SK-N-DZ (cell line): ENCODE measurements around the gene MESP2.
"Not testable (repeated sequence)": the region's sequence is repeated elsewhere in the genome, so short reads cannot be mapped to it uniquely, and the experiment has no call there.

ENCODE experiments used
- DNase-seq: peaks from one replicate; pipeline ENCODE4 v3.0.0-alpha.2; 2015; ENCODE audit warnings: low spot score

The MESP2 gene

DNA sequence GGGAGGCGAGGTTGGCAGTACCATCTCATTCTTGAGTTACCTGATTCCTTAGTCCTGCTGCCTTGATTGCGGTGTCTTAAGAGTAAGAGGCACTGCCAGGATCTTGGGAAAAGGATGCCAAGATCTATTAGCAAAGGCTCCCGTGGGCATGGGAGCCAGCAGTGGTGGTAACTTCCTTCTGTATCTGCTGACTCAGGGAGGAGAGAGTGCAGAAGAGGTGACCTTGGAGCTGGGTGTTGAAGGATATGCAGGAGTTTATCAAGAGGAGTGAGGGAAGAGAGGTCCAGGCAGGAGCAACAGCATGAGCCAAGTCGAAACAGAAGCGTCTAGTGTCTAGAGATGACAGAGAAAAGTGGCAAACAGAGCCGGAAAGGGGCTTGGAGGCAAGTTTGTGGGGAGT lies 4.5 kb downstream of the MESP2 start:
- no peak for DNase-seq

DNA sequence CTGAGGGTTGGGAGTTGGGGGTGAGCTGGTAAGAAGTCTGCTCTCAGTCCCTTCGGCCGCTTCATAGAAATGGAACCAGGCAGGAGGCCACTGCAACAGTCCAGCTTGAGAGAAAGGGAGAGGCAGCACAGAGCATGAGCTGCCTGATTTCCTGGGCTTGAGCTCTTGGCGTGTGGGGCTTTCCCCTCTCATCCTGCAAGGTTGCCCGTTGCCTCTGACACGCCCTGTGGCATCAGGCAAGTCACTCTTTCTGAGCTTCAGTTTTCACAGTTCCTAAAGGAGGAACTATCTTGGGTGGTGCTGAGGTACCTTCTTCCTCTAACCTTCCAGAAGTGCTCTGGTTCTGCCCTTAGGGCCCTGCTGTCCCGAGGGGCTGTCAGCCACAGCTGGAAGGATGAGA lies 4.9 kb downstream of the MESP2 start:
- DNase-seq = no peak

- no peak for DNase-seq
Observed at GRCh38 chr15:89781891-89782618, 5.9 kb downstream of the MESP2 start.

DNA sequence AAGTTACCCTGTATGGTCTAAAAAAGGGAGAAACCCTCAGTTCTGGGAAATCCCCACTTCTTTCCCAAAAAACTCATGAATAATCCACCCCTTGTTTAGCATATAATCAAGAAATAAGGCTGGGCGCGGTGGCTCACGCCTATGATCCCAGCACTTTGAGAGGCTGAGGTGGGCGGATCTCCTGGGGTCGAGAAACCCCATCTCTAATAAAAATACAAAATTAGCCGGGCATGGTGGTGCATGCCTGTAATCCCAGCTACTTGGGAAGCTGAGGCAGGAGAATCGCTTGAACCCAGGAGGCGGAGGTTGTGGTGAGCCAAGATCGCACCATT lies 6.5 kb downstream of the MESP2 start:
- DNase-seq = not testable (repeated sequence)

GRCh38 chr15:89783111-89783860 lies 7.2 kb downstream of the MESP2 start:
- no peak for DNase-seq

GRCh38 chr15:89783861-89784685 lies 7.9 kb downstream of the MESP2 start:
- no peak for DNase-seq

GRCh38 chr15:89784686-89784960 lies 8.5 kb downstream of the MESP2 start:
- no peak for DNase-seq

- no peak for DNase-seq
Observed at GRCh38 chr15:89785064-89785773, 9.1 kb downstream of the MESP2 start.

DNA sequence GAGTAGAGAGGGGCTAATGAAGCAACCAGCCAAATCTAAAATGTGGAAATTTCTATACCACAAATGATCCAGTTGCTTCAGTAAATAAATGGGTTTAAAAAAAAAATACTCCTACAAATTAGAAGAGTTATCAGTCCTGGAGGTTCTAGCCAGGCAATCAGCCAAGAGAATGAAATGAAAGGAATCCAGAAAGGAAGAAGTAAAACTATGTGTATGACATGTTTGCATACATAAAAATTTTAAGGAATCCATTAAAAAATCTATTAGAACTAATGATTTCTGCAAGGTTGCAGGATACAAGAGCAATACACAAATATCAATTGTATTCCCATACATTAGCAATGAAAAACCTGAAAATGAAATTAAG lies 9.6 kb downstream of the MESP2 start:
- no peak for DNase-seq

- no peak for DNase-seq
Observed at GRCh38 chr15:89787944-89788343, 11.8 kb downstream of the MESP2 start.

DNA sequence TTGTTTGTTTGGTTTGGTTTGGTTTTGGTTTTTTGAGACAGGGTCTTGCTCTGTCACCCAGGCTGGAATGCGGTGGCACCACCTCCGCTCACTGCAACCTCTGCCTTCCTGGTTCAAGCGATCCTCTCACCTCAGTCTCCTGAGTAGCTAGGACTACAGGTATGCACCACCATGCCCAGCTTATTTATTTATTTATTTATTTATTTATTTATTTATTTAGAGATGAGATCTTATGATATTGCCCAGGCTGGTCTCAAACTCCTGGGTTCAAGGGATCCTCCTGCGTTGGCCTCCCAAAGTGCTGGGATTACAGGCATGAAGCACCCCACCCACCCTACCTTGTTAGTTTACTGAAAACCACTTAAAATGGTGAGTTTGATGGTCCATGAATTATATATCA lies 12.5 kb downstream of the MESP2 start:
- not testable (repeated sequence) for DNase-seq

DNA sequence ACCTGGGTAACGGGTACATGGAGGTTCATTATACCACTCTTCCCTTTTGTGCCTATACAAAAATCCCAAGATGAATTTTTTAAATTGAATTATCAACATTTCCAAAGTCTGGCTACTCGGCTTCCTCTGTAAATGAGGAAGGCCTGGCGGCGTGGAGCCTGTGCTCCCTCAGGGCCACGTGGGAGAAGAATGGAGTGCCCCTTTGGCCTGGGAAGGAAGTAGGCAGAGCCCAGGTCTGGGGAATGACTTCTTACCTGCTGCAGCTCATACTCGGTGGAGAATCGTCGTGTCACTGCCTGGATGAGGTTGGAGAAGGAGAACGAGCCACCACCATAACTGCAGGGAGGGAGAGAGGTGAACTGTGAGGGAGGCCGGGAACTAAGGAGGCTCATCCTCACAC lies 14.1 kb downstream of the MESP2 start:
- no peak for DNase-seq

DNA sequence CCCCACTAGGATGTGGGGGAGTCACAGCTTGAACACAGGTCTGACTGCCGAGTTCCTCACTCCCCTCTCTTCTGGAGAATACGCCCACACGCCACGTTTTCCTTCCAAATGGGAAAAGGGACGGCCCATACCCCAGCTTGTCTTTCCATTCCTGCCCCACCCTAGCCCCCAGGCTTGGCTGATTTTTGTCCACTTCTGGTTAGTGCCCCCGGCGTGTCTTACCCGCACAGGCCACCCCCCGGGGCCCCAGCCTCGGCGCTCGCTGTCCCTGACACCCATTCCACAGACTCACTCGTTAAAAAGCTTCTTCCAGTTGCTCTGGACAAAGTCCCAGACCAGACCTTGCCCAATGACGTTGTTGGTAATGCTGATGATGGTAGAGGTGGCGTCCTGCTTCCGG lies 14.5 kb downstream of the MESP2 start:
- DNase-seq = no peak

GRCh38 chr15:89792106-89792805 lies 16.1 kb downstream of the MESP2 start:
- no peak for DNase-seq

GRCh38 chr15:89794627-89795241 lies 18.6 kb downstream of the MESP2 start:
- DNase-seq = no peak

DNA sequence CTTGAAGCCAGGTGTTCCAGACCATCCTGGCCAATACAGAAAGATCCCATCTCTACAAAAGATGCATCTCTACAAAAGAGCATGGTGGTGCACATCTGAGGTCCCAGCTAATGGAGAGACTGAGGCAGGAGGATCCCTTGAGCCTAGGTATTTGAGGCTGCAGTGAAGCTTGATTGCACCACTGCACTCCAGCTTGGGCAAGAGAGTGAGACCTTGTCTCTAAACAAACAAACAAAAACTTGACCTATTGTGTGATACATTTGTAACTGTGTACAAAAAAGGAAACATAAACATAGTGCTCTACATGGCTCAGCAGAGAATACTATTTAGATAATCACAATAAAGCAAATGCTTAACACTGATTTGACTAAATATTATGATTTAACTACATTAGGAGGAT lies 19.9 kb downstream of the MESP2 start:
- no peak for DNase-seq

- DNase-seq = no peak
Observed at GRCh38 chr15:89797678-89798201, 21.6 kb downstream of the MESP2 start.

- no peak for DNase-seq
Observed at GRCh38 chr15:89799011-89799911, 23.1 kb downstream of the MESP2 start.

GRCh38 chr15:89799918-89800498 lies 23.9 kb downstream of the MESP2 start:
- DNase-seq = no peak
